Measurements from ENCODE around the gene ADAM15. TPM values are rescaled to one million over a fixed set of nuclear protein-coding genes. Genes with fewer than 3 reads are reported as not detected.

ADAM15 gene
- polyA plus RNA-seq, 2 of the 4 experiments (the other 2 are of a cell fraction): 25.6 to 33.0 TPM

DNA sequence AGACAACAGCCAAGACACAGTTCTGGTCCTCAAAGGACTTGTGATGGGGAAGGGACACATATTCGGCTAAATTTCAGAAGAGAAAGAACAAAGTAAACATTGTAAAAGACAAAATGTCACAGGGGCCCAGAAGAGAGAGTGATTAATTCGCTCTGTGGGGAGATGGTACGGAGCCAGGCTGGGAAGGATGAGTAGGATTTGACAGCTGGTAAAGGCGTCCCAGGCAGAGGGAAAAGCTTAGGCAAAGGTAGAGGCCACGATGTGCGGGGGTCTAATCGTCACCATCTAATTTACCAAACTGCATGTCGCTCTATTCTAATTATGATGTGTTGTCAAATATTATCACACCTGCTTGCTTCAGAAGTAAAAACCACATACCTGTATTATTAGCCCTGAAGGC is 59.3 kb downstream of the ADAM15 start:
- H3K4me3 ChIP-seq: no peak overlapping the region
- no peaks in the 10 kb centered on the region for H3K9me3 ChIP-seq
- POLR2A ChIA-PET: no interaction called here
- DNase-seq (ENCODE audit: low read depth in 1 of 2, low spot score in 1 of 2): no peak
- no peak for TF ChIP-seq FOSB (CRISPR knock-in tag; IDR thresholded peaks at IDR 0.05)
- H3K27ac ChIP-seq: no peak overlapping the region
- 76% methylated on average over 8 of the region's 8 CpGs for WGBS (ENCODE audit: missing lambda C conversion rate)
- CTCF ChIA-PET: interaction anchor here (2.2 to 9.2 kb wide), 2 partner anchors 19 to 58 kb away, joined by 14 to 62 read pairs; no protein-coding TSS in a partner anchor
- H3K4me1 ChIP-seq: no peaks in the 10 kb centered on the region
- FAIRE-seq: no peak
- H3K4me2 ChIP-seq: no peak overlapping the region
- ATAC-seq: no peak

DNA sequence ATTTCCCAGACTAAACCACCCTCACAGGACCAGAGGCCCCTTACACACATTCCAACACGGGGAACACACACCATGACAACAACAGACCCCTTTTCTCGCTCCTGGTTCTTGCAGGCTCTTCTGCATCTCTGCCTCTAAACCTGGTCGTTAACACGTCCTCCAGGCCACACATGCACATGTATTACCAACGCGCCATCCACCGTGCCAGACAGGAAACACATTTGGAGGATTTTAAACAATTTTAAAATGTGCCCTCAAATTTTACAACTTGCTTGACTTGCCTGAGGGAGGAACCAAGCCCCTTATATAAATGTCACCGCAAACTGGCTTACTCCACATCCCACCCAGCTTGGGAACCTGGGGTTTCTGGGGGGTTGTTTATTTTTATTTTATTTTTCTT is 59.7 kb downstream of the ADAM15 start:
- TF ChIP-seq JUNB (IDR thresholded peaks at IDR 0.05) (no peak), KDM5A (IDR thresholded peaks at IDR 0.05) (no peak), HOXB5 (CRISPR knock-in tag; IDR thresholded peaks at IDR 0.05) (no peak), JUN (IDR thresholded peaks at IDR 0.05) (no peak), CHD4 (IDR thresholded peaks at IDR 0.05; ENCODE audit: borderline replicate concordance) (no peak), FOSL2 (IDR thresholded peaks at IDR 0.05) (no peak), FOSL2 (CRISPR knock-in tag; IDR thresholded peaks at IDR 0.05) (no peak), ESRRA (IDR thresholded peaks at IDR 0.05; ENCODE audit: borderline replicate concordance, low read length) (no peak)
- POLR2A ChIA-PET: no interaction called here
- DNase-seq (ENCODE audit: low read depth in 1 of 2, low spot score in 1 of 2) (no peak), FAIRE-seq (no peak), ATAC-seq (no peak)
- CTCF ChIA-PET: interaction anchor here (2.2 to 9.2 kb wide), 2 partner anchors 19 to 57 kb away, joined by 14 to 62 read pairs; no protein-coding TSS in a partner anchor
- 79% methylated on average over 8 of the region's 8 CpGs for WGBS (ENCODE audit: missing lambda C conversion rate)
- Histone ChIP-seq H3K27ac (no peak overlapping the region), H3K4me1 (no peaks in the 10 kb centered on the region), H3K9me3 (no peaks in the 10 kb centered on the region), H3K4me3 (no peak overlapping the region), H3K4me2 (no peak overlapping the region)

Other genes with a start within 250 kb of the ADAM15 start
- gene KCNN3, start 181.0 kb upstream of the ADAM15 start, polyA plus RNA-seq (2011; rRNA removed): 0.03 and 0.08 TPM in 2 replicates
- gene KCNN3, start 181.0 kb upstream of the ADAM15 start, polyA plus RNA-seq (2017; fragmentation: RNase III; extraction: RNeasy Plus Mini Kit Qiagen cat#74134 plus additional on column Dnase treatment): 0.01 to 0.04 TPM in 2 of 3 replicates, not detected in the other
- 31.4 and 35.7 TPM in 2 replicates for gene PMVK, start 114.6 kb upstream of the ADAM15 start, polyA plus RNA-seq (2011; rRNA removed)
- 52.0 to 57.3 TPM (median 53.0 TPM) in 3 replicates for gene PMVK, start 114.6 kb upstream of the ADAM15 start, polyA plus RNA-seq (2017; fragmentation: RNase III; extraction: RNeasy Plus Mini Kit Qiagen cat#74134 plus additional on column Dnase treatment)
- 15.0 and 16.8 TPM in 2 replicates for gene PBXIP1, start 95.2 kb upstream of the ADAM15 start, polyA plus RNA-seq (2011; rRNA removed)
- gene PBXIP1, start 95.2 kb upstream of the ADAM15 start, polyA plus RNA-seq (2017; fragmentation: RNase III; extraction: RNeasy Plus Mini Kit Qiagen cat#74134 plus additional on column Dnase treatment): 13.9 to 22.4 TPM (median 20.8 TPM) in 3 replicates
- gene PYGO2, start 89.5 kb upstream of the ADAM15 start, polyA plus RNA-seq (2011; rRNA removed): 24.6 and 25.8 TPM in 2 replicates
- 15.7 to 18.9 TPM (median 18.3 TPM) in 3 replicates for gene PYGO2, start 89.5 kb upstream of the ADAM15 start, polyA plus RNA-seq (2017; fragmentation: RNase III; extraction: RNeasy Plus Mini Kit Qiagen cat#74134 plus additional on column Dnase treatment)
- 174 and 203 TPM in 2 replicates for gene SHC1, start 80.6 kb upstream of the ADAM15 start, polyA plus RNA-seq (2011; rRNA removed)
- 117 to 124 TPM (median 118 TPM) in 3 replicates for gene SHC1, start 80.6 kb upstream of the ADAM15 start, polyA plus RNA-seq (2017; fragmentation: RNase III; extraction: RNeasy Plus Mini Kit Qiagen cat#74134 plus additional on column Dnase treatment)
- gene CKS1B, start 76.6 kb upstream of the ADAM15 start, polyA plus RNA-seq (2011; rRNA removed): 725 and 787 TPM in 2 replicates
- 345 to 366 TPM (median 356 TPM) in 3 replicates for gene CKS1B, start 76.6 kb upstream of the ADAM15 start, polyA plus RNA-seq (2017; fragmentation: RNase III; extraction: RNeasy Plus Mini Kit Qiagen cat#74134 plus additional on column Dnase treatment)
- gene FLAD1, start 68.0 kb upstream of the ADAM15 start, polyA plus RNA-seq (2011; rRNA removed): 43.5 and 57.1 TPM in 2 replicates
- gene FLAD1, start 68.0 kb upstream of the ADAM15 start, polyA plus RNA-seq (2017; fragmentation: RNase III; extraction: RNeasy Plus Mini Kit Qiagen cat#74134 plus additional on column Dnase treatment): 34.1 to 38.2 TPM (median 36.0 TPM) in 3 replicates
- gene LENEP, start 57.7 kb upstream of the ADAM15 start, polyA plus RNA-seq (2011; rRNA removed): 0.32 TPM in 1 of 2 replicates, not detected in the other
- not detected in 3 replicates for gene LENEP, start 57.7 kb upstream of the ADAM15 start, polyA plus RNA-seq (2017; fragmentation: RNase III; extraction: RNeasy Plus Mini Kit Qiagen cat#74134 plus additional on column Dnase treatment)
- gene ZBTB7B, start 48.5 kb upstream of the ADAM15 start, polyA plus RNA-seq (2011; rRNA removed): 20.5 and 20.8 TPM in 2 replicates
- 24.7 to 30.7 TPM (median 29.0 TPM) in 3 replicates for gene ZBTB7B, start 48.5 kb upstream of the ADAM15 start, polyA plus RNA-seq (2017; fragmentation: RNase III; extraction: RNeasy Plus Mini Kit Qiagen cat#74134 plus additional on column Dnase treatment)
- 1.0 and 1.5 TPM in 2 replicates for gene DCST2, start 17.5 kb upstream of the ADAM15 start, polyA plus RNA-seq (2011; rRNA removed)
- 0.23 to 0.46 TPM (median 0.43 TPM) in 3 replicates for gene DCST2, start 17.5 kb upstream of the ADAM15 start, polyA plus RNA-seq (2017; fragmentation: RNase III; extraction: RNeasy Plus Mini Kit Qiagen cat#74134 plus additional on column Dnase treatment)
- 0.06 TPM in 1 of 2 replicates, not detected in the other for gene DCST1, start 17.5 kb upstream of the ADAM15 start, polyA plus RNA-seq (2011; rRNA removed)
- not detected in 3 replicates for gene DCST1, start 17.5 kb upstream of the ADAM15 start, polyA plus RNA-seq (2017; fragmentation: RNase III; extraction: RNeasy Plus Mini Kit Qiagen cat#74134 plus additional on column Dnase treatment)
- 3.1 and 4.9 TPM in 2 replicates for gene EFNA4, start 12.4 kb downstream of the ADAM15 start, polyA plus RNA-seq (2011; rRNA removed)
- 6.1 to 8.7 TPM (median 7.5 TPM) in 3 replicates for gene EFNA4, start 12.4 kb downstream of the ADAM15 start, polyA plus RNA-seq (2017; fragmentation: RNase III; extraction: RNeasy Plus Mini Kit Qiagen cat#74134 plus additional on column Dnase treatment)
- gene EFNA3, start 27.5 kb downstream of the ADAM15 start, polyA plus RNA-seq (2011; rRNA removed): 1.9 and 2.6 TPM in 2 replicates
- 2.0 to 3.2 TPM (median 2.7 TPM) in 3 replicates for gene EFNA3, start 27.5 kb downstream of the ADAM15 start, polyA plus RNA-seq (2017; fragmentation: RNase III; extraction: RNeasy Plus Mini Kit Qiagen cat#74134 plus additional on column Dnase treatment)
- 38.9 and 64.6 TPM in 2 replicates for gene EFNA1, start 76.6 kb downstream of the ADAM15 start, polyA plus RNA-seq (2011; rRNA removed)
- 19.1 to 25.4 TPM (median 25.1 TPM) in 3 replicates for gene EFNA1, start 76.6 kb downstream of the ADAM15 start, polyA plus RNA-seq (2017; fragmentation: RNase III; extraction: RNeasy Plus Mini Kit Qiagen cat#74134 plus additional on column Dnase treatment)
- gene SLC50A1, start 84.5 kb downstream of the ADAM15 start, polyA plus RNA-seq (2011; rRNA removed): 39.3 and 39.4 TPM in 2 replicates
- 28.2 to 30.7 TPM (median 28.9 TPM) in 3 replicates for gene SLC50A1, start 84.5 kb downstream of the ADAM15 start, polyA plus RNA-seq (2017; fragmentation: RNase III; extraction: RNeasy Plus Mini Kit Qiagen cat#74134 plus additional on column Dnase treatment)
- gene DPM3, start 89.2 kb downstream of the ADAM15 start, polyA plus RNA-seq (2011; rRNA removed): 22.8 and 33.7 TPM in 2 replicates
- 67.5 to 83.0 TPM (median 80.3 TPM) in 3 replicates for gene DPM3, start 89.2 kb downstream of the ADAM15 start, polyA plus RNA-seq (2017; fragmentation: RNase III; extraction: RNeasy Plus Mini Kit Qiagen cat#74134 plus additional on column Dnase treatment)
- gene KRTCAP2, start 122.0 kb downstream of the ADAM15 start, polyA plus RNA-seq (2011; rRNA removed): 154 and 227 TPM in 2 replicates
- gene KRTCAP2, start 122.0 kb downstream of the ADAM15 start, polyA plus RNA-seq (2017; fragmentation: RNase III; extraction: RNeasy Plus Mini Kit Qiagen cat#74134 plus additional on column Dnase treatment): 216 to 218 TPM (median 217 TPM) in 3 replicates
- 1.1 and 1.5 TPM in 2 replicates for gene TRIM46, start 122.5 kb downstream of the ADAM15 start, polyA plus RNA-seq (2011; rRNA removed)
- 1.7 to 2.8 TPM (median 2.7 TPM) in 3 replicates for gene TRIM46, start 122.5 kb downstream of the ADAM15 start, polyA plus RNA-seq (2017; fragmentation: RNase III; extraction: RNeasy Plus Mini Kit Qiagen cat#74134 plus additional on column Dnase treatment)
- gene THBS3, start 156.6 kb downstream of the ADAM15 start, polyA plus RNA-seq (2011; rRNA removed): 13.8 and 16.2 TPM in 2 replicates
- gene THBS3, start 156.6 kb downstream of the ADAM15 start, polyA plus RNA-seq (2017; fragmentation: RNase III; extraction: RNeasy Plus Mini Kit Qiagen cat#74134 plus additional on column Dnase treatment): 8.9 to 14.2 TPM (median 12.1 TPM) in 3 replicates
- 53.4 and 73.9 TPM in 2 replicates for gene MTX1, start 157.4 kb downstream of the ADAM15 start, polyA plus RNA-seq (2011; rRNA removed)
- gene MTX1, start 157.4 kb downstream of the ADAM15 start, polyA plus RNA-seq (2017; fragmentation: RNase III; extraction: RNeasy Plus Mini Kit Qiagen cat#74134 plus additional on column Dnase treatment): 64.5 to 67.2 TPM (median 67.1 TPM) in 3 replicates
- 8.4 and 10.7 TPM in 2 replicates for gene ENTREP3, start 204.2 kb downstream of the ADAM15 start, polyA plus RNA-seq (2011; rRNA removed)
- gene ENTREP3, start 204.2 kb downstream of the ADAM15 start, polyA plus RNA-seq (2017; fragmentation: RNase III; extraction: RNeasy Plus Mini Kit Qiagen cat#74134 plus additional on column Dnase treatment): 22.4 to 29.5 TPM (median 27.3 TPM) in 3 replicates
- gene SCAMP3, start 211.0 kb downstream of the ADAM15 start, polyA plus RNA-seq (2011; rRNA removed): 135 and 147 TPM in 2 replicates
- gene SCAMP3, start 211.0 kb downstream of the ADAM15 start, polyA plus RNA-seq (2017; fragmentation: RNase III; extraction: RNeasy Plus Mini Kit Qiagen cat#74134 plus additional on column Dnase treatment): 73.1 to 78.1 TPM (median 75.9 TPM) in 3 replicates
- gene CLK2, start 222.2 kb downstream of the ADAM15 start, polyA plus RNA-seq (2011; rRNA removed): 45.7 and 51.0 TPM in 2 replicates
- gene CLK2, start 222.2 kb downstream of the ADAM15 start, polyA plus RNA-seq (2017; fragmentation: RNase III; extraction: RNeasy Plus Mini Kit Qiagen cat#74134 plus additional on column Dnase treatment): 32.4 to 37.9 TPM (median 37.5 TPM) in 3 replicates
- 4.1 and 7.3 TPM in 2 replicates for gene HCN3, start 226.1 kb downstream of the ADAM15 start, polyA plus RNA-seq (2011; rRNA removed)
- gene HCN3, start 226.1 kb downstream of the ADAM15 start, polyA plus RNA-seq (2017; fragmentation: RNase III; extraction: RNeasy Plus Mini Kit Qiagen cat#74134 plus additional on column Dnase treatment): 5.3 to 8.1 TPM (median 7.6 TPM) in 3 replicates

Measured in A549 (cell line).